Measurements from ENCODE around the gene OSBPL9.

DNA sequence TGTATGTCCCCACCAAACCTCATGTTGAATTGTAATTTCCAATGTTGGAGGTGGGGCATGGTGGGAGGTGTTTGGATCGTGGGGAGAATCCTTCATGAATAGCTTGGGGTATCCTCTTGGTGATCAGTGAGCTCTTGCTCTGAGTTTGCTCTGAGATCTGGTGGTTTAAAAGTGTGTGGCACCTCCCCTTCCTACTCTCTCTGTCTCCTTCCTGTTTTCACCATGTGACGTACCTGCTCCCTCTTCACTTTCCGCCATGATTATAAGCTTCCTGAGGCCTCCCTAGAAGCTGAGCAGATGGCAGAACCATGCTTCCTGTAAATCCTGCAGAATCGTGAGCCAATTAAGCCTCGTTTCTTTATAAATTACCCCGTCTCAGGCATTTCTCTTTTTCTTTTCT lies 40.0 kb upstream of the OSBPL9 start:
- no peak for TF ChIP-seq EZH2 (IDR thresholded peaks at IDR 0.05)
- TF ChIP-seq, protein P1, sequence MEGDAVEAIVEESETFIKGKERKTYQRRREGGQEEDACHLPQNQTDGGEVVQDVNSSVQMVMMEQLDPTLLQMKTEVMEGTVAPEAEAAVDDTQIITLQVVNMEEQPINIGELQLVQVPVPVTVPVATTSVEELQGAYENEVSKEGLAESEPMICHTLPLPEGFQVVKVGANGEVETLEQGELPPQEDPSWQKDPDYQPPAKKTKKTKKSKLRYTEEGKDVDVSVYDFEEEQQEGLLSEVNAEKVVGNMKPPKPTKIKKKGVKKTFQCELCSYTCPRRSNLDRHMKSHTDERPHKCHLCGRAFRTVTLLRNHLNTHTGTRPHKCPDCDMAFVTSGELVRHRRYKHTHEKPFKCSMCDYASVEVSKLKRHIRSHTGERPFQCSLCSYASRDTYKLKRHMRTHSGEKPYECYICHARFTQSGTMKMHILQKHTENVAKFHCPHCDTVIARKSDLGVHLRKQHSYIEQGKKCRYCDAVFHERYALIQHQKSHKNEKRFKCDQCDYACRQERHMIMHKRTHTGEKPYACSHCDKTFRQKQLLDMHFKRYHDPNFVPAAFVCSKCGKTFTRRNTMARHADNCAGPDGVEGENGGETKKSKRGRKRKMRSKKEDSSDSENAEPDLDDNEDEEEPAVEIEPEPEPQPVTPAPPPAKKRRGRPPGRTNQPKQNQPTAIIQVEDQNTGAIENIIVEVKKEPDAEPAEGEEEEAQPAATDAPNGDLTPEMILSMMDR (IDR thresholded peaks at IDR 0.05), result no peak
